ENCODE results near the gene ARHGEF11.
"Not testable (repeated sequence)": the region's sequence is repeated elsewhere in the genome, so short reads cannot be mapped to it uniquely, and the experiment has no call there.

The ARHGEF11 gene

GRCh38 chr1:156927215-156928042 lies 118.1 kb downstream of the ARHGEF11 start:
- DNase-seq = peak; percentile 59

DNA sequence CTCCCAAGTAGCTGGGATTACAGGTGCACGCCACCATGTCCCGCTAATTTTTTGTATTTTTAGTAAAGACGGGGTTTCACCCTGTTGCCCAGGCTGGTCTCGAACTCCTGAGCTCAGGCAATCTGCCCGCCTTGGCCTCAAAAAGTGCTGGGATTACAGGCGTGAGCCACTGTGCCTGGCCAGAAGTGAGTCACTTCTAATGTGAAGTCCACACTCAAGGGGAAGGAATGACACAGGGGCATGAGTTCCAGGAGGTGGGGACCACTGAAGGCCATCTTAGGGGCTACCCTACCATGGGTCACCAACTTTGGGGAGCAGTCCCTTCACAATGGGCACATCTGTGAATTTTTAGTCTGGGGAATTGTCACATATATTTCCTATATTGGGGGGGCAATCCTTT lies 118.8 kb downstream of the ARHGEF11 start:
- DNase-seq = not testable (repeated sequence)

DNA sequence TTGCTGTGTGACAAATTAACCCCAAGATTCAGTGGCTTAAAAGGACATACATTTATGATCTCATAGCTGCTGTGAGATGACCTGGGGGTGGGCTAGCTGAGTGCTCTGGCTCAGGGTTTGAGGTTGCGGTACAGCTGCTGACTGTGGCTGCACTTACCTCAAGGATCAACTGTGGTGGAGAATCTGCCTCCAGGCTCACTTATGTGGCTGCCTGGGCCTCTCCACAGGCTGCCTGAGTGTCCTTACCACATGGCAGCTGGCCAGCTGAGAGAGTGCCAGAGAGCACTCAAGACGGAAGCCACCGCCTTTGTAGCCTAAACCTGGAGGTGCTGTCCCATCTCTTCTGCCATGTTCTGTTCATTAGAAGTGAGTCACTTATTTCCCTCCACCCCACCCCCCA lies 119.4 kb downstream of the ARHGEF11 start:
- peak; percentile 43 for DNase-seq

GRCh38 chr1:156925154-156926010 lies 120.2 kb downstream of the ARHGEF11 start:
- no peak for DNase-seq

DNA sequence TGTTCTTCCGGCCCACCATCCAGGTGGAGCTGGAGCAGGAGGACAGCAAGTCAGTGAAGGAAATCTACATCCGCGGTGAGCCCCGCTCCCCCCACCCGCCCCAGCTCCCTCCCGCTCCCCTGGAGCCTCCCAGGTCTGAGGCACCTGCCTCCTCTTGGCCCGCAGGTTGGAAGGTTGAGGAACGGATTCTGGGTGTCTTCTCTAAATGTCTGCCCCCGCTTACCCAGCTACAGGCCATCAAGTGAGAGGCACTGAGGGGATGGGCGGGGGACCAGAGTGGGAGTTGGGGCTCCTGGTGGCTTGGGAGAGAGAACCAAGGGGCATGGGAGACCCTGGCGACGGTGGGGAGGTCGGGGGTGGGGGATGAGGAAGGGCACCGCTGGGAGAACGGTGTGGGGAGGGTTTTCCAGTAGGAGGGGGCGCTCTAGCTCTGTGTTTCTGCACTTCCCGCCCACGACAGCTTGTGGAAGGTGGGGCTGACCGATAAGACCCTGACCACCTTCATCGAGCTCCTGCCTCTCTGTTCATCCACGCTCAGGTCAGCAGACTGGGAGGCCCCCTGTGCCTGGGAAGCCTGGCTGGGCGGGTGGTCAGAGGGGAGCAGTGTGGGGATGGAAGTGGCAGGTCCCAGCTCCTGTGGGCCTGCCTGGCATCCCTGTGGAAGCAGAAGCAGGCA lies 120.9 kb downstream of the ARHGEF11 start:
- no peak for DNase-seq

- no peak for DNase-seq
Observed at GRCh38 chr1:156923670-156924477, 121.7 kb downstream of the ARHGEF11 start.

- no peak for DNase-seq
Observed at GRCh38 chr1:156922986-156923669, 122.4 kb downstream of the ARHGEF11 start.

DNA sequence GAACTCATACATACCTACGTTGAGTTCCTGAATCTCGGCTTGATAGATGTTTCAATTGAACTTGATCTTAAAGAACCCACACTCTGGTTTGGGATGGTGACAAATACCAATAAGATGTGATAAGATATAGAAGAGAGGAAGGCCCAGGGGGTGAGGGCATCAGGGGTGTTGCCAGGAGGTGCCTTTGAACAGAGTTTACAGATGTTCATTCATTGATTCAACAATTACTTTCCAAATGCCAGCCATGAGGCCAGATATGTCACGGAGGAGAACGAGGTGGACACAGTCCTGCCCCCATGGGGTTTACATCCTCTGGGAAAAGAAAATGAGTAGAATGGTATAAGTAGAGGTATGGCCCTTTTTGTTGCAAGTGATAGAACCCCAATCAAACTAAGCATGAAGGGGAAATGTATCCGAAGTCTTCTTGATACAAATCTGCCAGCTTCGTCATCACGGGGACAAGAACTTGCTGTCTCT lies 124.5 kb downstream of the ARHGEF11 start:
- DNase-seq = no peak

DNA sequence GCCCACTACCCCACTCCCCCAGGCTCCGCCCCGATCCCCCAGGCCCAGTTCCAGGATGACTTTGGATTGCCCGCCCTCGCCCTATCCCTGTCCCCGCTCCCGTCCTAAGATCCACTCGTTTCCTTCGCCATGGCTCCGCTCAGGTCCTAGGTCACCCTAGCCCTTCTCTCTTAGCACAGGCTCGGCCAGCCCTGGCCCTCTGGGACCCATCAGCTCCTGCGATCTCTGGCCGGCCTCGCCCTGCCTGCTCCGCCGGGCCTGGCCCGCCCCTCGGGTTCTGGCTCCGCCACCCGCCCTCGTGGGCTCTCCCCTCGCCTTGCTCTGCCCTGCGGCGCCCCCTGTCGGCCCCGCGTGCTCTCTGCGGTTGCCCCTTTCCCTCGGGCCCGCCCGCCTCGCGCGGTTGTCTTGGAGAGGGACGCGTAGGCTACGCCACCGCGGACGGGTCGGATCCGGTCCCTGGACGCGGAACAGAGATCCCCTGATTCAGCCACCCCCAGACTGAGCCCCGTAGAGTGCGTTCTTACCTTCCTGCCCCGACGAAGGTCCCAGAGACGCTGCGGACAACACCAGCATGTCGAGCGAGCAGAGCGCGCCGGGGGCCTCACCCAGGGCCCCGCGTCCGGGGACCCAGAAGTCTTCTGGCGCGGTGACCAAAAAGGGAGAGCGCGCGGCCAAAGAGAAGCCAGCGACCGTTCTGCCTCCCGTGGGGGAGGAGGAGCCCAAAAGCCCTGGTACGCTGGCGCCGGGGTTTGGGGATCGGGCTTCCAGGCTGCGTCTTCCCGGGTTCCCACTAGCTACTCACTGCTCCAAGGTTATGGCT lies 125.1 kb downstream of the ARHGEF11 start, which contains the start of gene LRRC71:
LRRC71 (plus strand) TSS at position 400 of the 820 bp plus-strand sequence; CDS start at position 572, 172 bp downstream.
- peak; percentile 64 for DNase-seq

GRCh38 chr1:156914440-156914856 lies 131.1 kb downstream of the ARHGEF11 start:
- no peak for DNase-seq

- DNase-seq = no peak
Observed at GRCh38 chr1:156913809-156914387, 131.6 kb downstream of the ARHGEF11 start.

DNA sequence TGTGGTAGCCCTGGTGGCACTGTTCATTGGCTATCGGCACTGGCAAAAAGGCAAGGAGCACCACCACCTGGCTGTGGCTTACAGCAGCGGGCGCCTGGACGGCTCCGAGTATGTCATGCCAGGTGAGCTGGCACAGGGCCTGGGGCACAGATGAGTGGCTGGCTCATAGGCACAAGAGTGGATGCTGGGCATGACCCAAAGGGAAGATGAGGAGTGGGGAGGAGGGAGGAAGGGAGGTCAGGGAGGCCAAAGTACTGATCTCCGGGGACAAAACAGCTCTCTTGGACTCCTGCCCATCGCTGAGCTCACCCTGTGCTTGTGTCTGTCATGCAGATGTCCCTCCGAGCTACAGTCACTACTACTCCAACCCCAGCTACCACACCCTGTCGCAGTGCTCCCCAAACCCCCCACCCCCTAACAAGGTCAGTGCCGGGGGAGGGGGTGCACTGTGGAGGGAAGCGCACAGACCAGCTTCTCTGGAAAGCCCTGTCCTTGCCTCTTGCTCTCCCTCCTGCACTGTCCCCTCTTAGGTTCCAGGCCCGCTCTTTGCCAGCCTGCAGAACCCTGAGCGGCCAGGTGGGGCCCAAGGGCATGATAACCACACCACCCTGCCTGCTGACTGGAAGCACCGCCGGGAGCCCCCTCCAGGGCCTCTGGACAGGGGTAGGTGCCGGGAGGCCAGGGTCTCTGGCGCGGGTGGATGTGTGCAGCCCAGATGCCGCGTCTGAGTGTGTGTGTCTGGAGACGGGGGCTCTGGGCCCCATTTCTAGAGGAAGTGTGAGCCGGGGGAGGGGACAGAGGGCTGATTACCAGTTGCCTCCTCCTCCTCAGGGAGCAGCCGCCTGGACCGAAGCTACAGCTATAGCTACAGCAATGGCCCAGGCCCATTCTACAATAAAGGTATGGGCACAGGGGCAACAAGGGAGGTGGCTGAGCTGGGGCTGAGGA lies 132.4 kb downstream of the ARHGEF11 start:
- no peak for DNase-seq

DNA sequence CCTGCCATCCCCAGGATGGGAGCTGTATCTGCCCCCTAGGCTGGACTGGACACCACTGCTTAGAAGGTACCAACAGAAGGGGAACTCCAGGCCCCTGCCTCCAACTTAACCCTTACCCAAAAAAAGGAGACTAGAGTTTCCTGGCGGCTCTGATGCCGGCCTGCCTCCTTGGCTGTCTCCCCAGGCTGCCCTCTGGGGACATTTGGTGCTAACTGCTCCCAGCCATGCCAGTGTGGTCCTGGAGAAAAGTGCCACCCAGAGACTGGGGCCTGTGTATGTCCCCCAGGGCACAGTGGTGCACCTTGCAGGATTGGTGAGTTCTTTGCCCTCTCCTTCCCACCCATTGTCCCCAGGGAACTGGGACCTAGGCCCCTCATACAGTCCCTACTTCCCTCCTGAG lies 133.2 kb downstream of the ARHGEF11 start:
- DNase-seq = no peak

DNA sequence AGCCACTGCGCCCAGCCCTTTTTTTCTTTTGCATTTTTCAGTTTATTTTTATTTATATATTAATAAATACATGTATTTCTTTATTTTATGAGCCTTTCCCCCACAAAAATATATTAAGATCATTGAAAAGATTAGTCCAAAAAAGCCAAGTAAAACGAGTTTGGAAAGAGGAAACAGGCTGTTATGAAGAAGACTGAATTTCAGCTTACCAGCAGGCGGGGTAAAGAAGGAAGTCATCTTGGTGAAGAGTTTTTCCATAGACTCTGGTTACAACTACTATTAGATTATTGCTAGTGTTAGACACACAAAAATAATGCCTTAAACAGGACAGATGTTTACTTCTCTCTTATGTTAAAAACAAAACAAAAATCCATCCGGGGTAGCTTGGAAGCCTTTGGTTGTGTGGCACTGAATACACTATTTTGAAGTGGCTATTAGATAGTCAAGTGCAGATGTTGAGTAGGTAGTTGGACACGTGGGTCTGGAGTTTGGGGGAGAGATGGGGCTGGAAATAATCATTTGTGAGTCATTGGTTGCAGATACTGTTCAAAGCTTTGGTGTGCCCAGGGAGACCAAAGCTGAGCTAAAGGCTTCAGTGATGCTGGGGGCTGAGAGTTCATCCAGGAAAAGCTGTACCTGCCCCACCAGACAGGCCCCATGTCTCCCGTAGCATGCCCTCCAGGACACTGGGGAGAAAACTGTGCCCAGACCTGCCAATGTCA lies 133.8 kb downstream of the ARHGEF11 start:
- no peak for DNase-seq

GRCh38 chr1:156910309-156910782 lies 135.2 kb downstream of the ARHGEF11 start:
- DNase-seq = peak; percentile 70

- no peak for DNase-seq
Observed at GRCh38 chr1:156909671-156910070, 135.9 kb downstream of the ARHGEF11 start.

DNA sequence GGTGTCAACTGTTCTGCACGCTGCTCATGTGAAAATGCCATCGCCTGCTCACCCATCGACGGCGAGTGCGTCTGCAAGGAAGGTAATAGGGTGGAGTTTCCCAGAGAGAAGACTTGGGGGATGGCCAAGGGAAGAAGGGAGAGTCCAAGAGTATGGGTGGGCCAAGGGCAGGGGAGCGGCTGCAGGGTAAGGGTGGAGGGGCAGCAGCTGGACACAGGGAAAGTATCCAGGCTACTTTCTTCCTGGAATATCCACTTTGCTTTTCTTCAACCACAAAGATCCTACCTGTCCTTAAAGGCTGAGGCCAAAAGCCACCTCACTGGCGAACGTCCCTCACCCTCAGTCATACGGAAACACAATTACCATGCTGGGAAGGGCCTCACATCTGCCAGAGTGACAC lies 136.6 kb downstream of the ARHGEF11 start:
- no peak for DNase-seq

GRCh38 chr1:156908541-156908940 lies 137.0 kb downstream of the ARHGEF11 start:
- no peak for DNase-seq
